ENCODE data around the gene ARID3C.
A peak's percentile ranks its signal among the peaks of the same experiment; 100 is the strongest.

The ARID3C gene

DNA sequence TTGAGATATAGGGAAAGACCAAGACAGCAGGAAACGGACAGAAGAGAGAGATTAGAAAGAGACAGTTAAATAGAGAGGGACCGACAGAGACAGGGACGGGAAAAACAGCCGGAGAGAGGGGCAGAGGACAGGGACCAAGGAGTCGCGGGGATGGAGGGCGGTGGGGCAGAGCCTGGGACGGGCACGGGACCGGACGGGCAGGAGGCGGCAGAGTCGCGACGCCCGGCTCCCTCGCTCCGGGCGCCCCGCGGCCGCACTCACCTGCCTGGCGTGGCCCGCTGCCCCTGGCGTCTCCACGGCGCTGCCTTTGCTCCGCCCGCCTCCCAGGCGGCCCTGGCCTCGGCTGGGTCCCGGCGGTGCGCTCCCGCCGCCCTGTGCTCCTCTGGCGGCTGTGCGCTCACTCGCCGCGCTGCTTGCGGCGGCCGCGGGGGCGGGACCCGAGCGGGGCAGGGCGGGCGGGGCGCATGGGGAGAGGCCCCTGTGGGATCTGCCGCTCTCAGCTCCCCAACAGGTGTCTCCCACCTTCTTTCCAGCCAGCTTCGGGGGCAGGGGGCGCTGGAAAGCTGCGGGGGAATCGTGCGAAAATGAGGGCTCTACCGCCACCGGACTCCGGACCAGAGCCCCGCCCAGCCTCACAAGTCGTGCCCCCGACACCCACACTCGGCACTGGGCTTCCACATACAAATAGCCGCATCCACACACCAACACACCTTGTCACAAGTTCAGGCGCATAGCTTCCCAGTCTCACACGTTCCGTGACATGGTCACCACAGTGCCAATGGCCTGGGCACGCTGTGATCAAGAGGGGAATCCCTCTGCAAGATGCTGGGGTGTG lies at the start of gene ARID3C:
TSS of gene ARID3C (minus strand) at position 411 of the 835 bp plus-strand sequence. CDS start 1,052 bp downstream, outside the sequence.
- TF ChIP-seq GATA2 (IDR thresholded peaks at IDR 0.05; ENCODE audit: low read depth, low read length): no peak
- TF ChIP-seq GATA3 (IDR thresholded peaks at IDR 0.05; ENCODE audit: low read depth, low read length): no peak

DNA sequence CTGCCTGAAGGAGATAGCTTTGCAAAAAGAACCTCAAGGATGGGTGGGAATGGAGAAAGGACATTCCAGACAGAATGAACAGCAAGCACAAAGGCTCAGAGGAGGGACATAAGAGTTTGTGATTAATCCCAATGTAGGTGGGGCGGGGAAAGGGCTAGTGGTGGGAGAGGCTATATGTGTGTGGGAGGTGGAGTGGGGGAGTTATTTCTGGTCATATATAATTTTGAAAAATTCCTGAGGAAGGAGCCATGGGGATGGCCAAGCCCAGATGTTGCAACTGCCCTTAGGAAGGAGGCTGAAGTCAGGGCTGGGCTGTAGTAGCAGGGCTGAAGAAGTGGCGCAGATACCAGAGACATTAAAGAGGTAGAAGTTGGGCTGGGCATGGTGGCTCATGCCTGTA lies 47.0 kb upstream of the ARID3C start:
- TF ChIP-seq GATA2 (IDR thresholded peaks at IDR 0.05; ENCODE audit: low read depth, low read length) (no peak), GATA3 (IDR thresholded peaks at IDR 0.05; ENCODE audit: low read depth, low read length) (no peak)

DNA sequence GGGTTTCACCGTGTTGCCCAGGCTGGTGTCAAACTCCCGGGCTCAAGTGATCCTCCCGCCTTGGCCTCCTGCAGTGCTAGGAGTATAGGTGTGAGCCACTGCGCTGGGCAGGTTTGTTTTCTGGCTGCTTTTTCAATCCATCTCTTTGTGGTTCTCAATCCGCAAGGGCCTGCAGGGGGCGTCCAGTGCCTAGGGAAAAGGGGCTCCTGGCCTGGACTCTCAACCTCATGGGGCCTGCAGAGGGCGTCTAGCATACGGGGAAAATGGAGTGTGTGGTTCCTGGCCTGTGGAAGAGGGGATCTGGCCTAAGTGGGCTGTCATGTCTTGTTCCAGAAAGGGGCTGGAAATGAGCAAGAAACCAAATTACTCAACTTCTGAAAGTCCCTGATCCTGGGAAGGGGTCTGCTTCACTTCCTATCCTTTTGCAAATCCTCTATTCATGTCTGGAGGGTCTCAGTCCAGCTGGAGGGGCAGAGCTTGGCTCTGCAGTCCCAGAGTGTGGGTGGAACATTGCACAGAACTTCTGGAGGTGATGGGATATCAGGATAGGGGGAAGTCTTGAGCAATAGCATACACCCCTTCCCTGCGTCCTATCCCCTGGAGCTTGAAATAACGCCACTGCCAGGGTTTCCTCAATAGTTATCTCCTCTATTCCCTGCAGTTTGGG lies 46.3 kb upstream of the ARID3C start:
- TF ChIP-seq GATA3 (IDR thresholded peaks at IDR 0.05; ENCODE audit: low read depth, low read length): no peak
- no peak for TF ChIP-seq GATA2 (IDR thresholded peaks at IDR 0.05; ENCODE audit: low read depth, low read length)

DNA sequence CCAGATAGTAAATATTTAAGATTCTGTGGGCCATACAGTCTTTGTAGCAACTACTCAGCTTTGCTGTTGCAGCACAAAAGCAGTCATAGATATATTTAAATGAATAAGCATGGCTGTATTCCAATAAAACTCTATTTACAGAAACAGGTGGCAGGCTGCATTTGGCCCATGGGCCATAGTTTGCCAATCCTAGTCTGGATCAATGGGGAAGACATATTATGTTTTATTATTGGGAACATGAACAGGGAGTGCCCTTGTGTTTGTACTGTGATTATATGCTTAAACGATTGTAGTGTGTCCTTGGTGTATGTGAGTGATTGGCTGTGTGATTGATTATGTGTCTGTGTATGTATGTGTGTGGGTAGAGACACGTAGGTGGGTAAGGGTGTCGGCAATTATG lies 45.6 kb upstream of the ARID3C start:
- TF ChIP-seq GATA3 (IDR thresholded peaks at IDR 0.05; ENCODE audit: low read depth, low read length): no peak
- TF ChIP-seq GATA2 (IDR thresholded peaks at IDR 0.05; ENCODE audit: low read depth, low read length): no peak

- no peak for TF ChIP-seq GATA3 (IDR thresholded peaks at IDR 0.05; ENCODE audit: low read depth, low read length)
- TF ChIP-seq GATA2 (IDR thresholded peaks at IDR 0.05; ENCODE audit: low read depth, low read length): no peak
These were observed 42.4 kb upstream of the ARID3C start for GRCh38 chr9:34671307-34671706.

GRCh38 chr9:34669809-34670562 lies 41.1 kb upstream of the ARID3C start:
- TF ChIP-seq GATA2 (IDR thresholded peaks at IDR 0.05; ENCODE audit: low read depth, low read length) (no peak), GATA3 (IDR thresholded peaks at IDR 0.05; ENCODE audit: low read depth, low read length) (no peak)

GRCh38 chr9:34665381-34666250 lies 36.8 kb upstream of the ARID3C start:
- TF ChIP-seq GATA2 (IDR thresholded peaks at IDR 0.05; ENCODE audit: low read depth, low read length) (peak; percentile 7; the same call in 1 of the 2 replicates), GATA3 (IDR thresholded peaks at IDR 0.05; ENCODE audit: low read depth, low read length) (no peak)

GRCh38 chr9:34665067-34665380 lies 36.2 kb upstream of the ARID3C start:
- TF ChIP-seq GATA2 (IDR thresholded peaks at IDR 0.05; ENCODE audit: low read depth, low read length) (no peak), GATA3 (IDR thresholded peaks at IDR 0.05; ENCODE audit: low read depth, low read length) (no peak)

DNA sequence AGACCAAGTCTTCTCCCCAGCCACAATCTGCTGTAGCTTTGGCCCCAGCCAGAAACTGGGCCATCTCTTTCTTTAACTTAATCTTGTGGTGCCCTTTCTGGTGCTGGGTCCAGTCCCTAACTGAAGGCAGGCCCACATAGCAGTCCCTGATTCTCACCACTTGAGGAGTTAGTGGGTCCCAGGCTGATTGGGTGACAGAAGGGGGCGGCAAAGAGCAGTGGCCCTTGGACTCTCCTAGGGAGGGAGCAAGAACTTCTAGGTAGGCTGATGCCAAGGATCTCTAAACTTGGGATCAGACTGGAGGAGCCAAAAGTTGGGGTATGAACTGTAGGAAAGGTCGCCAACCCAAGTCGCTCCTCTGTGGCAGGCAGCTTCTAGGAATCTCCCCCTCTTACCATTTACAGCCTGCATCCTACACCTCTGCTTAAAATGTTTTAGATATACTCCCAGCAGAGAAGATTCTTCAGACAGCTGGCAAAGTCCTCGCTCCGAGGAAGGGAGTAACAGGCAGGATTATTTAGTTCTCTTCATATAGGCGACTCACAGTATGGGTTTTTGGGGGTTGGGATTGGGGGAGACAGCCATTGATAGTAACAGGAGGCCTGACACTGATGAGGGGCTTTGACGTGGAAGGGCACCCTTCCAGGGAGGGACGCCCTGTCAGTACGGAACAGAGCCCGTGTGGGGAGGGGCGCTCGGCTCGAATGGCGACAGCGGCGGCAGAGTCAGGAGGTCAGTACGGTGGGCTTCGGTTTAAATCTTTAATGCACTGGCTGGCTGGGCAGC lies 35.6 kb upstream of the ARID3C start:
- TF ChIP-seq GATA3 (IDR thresholded peaks at IDR 0.05; ENCODE audit: low read depth, low read length) (no peak), GATA2 (IDR thresholded peaks at IDR 0.05; ENCODE audit: low read depth, low read length) (no peak)

GRCh38 chr9:34663303-34663605 lies 34.4 kb upstream of the ARID3C start:
- no peak for TF ChIP-seq GATA2 (IDR thresholded peaks at IDR 0.05; ENCODE audit: low read depth, low read length)

GRCh38 chr9:34662526-34663302 lies 33.8 kb upstream of the ARID3C start, which contains the start of gene CCL27:
Gene CCL27 (minus strand): TSS chr9:34662657. CDS start chr9:34662633, 24 bp downstream.
- TF ChIP-seq GATA3 (IDR thresholded peaks at IDR 0.05; ENCODE audit: low read depth, low read length): no peak

- no peak for TF ChIP-seq GATA3 (IDR thresholded peaks at IDR 0.05; ENCODE audit: low read depth, low read length)
- TF ChIP-seq GATA2 (IDR thresholded peaks at IDR 0.05; ENCODE audit: low read depth, low read length): no peak
These were observed 30.9 kb upstream of the ARID3C start for GRCh38 chr9:34659592-34660253.

All from SH-SY5Y (cell line).